ENCODE data around the gene CLK1.

Gene CLK1

DNA sequence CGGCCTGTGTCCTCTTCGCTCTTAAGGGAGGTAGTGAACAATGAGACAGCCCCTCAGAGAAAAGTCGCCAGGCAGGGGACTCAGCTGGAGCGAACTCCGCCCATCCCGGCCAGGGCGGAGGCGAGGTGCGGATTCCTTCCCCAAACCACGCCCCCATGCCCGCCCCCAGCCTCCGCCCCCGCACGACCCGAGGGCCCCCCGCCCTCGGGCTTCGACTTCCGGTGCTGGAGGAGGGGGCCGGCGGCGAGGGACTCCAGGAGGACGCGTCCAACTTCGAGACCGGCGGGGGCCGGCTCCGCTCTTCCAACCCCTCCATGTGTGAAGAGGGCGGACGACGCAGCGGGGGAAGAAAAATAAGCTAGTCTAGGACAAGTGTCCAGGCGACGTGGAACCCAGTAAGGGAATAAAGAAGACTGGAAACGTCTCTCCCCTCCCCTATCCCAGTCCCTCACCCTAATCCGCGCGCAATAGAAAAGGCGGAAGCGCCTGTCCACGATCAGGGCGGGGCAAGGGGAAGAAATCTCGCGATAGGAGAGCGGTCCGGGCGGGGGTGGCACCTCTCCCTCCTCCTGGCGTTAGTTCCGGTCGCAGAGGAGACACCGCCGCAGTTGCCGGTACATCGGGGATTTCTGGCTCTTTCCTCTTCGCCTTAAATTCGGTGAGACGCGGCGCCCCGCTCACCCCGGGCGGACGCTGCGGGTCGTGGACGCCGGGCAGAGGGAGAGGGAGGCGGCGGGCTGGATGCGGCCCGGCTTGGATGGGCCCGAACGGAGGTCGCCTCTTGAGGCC, 52.9 kb downstream of the CLK1 start, which contains the start of gene BZW1:
Gene BZW1 (plus strand): TSS at position 578 of the 789 bp plus-strand sequence. CDS start 1,308 bp downstream, outside the sequence.
- Mint-ChIP-seq H3K9me3 (no peaks in the 10 kb centered on the region), H3K27ac (peak within 1 kb of the TSS; percentile 99), H3K4me1 (ENCODE audit: low read depth) (peaks cover 52% of the 10 kb centered on the region), H3K27me3 (no peaks in the 10 kb centered on the region), H3K36me3 (ENCODE audit: low read depth) (peaks cover 44% of the 10 kb centered on the region), H3K4me3 (peak within 1 kb of the TSS; percentile 97)
- intact Hi-C loops (cut with micrococcal nuclease) = loop anchor here (1.0 to 5.0 kb wide), 6 partner anchors 53 to 854 kb away; partner anchors contain the start of genes CLK1, KCTD18, MAIP1 and NIF3L1

DNA sequence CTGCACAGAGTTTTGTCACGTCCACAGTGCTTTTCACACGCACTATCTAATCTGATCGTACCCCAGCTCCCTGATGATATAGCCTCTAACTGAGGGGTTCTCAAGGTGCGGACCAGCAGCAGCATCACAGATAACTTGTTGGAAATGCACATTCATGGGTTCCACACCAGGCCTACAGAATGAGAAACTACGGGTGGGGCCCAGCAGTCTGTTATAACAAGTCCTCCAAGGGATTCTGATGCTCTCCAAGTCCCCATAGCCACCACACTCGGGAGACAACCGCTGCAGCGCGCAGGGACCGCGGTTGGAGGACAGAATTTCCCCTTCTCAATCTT, 53.5 kb downstream of the CLK1 start:
- peak overlapping the region; percentile 97 for H3K4me3 Mint-ChIP-seq
- H3K9me3 Mint-ChIP-seq = no peaks in the 10 kb centered on the region
- peaks cover 52% of the 10 kb centered on the region for H3K4me1 Mint-ChIP-seq (ENCODE audit: low read depth)
- peaks cover 38% of the 10 kb centered on the region for H3K36me3 Mint-ChIP-seq (ENCODE audit: low read depth)
- peak overlapping the region; percentile 99 for H3K27ac Mint-ChIP-seq
- intact Hi-C loops (cut with micrococcal nuclease) = loop anchor here (2.0 to 5.0 kb wide), 5 partner anchors 54 to 854 kb away; partner anchors contain the start of genes CLK1, KCTD18, MAIP1 and NIF3L1
- no peaks in the 10 kb centered on the region for H3K27me3 Mint-ChIP-seq

GRCh38 chr2:200810252-200810997, 54.0 kb downstream of the CLK1 start:
- no peaks in the 10 kb centered on the region for H3K9me3 Mint-ChIP-seq
- H3K4me3 Mint-ChIP-seq = peak overlapping the region; percentile 97
- peak overlapping the region; percentile 99 for H3K27ac Mint-ChIP-seq
- H3K4me1 Mint-ChIP-seq (ENCODE audit: low read depth) = peaks cover 50% of the 10 kb centered on the region
- peaks cover 33% of the 10 kb centered on the region for H3K36me3 Mint-ChIP-seq (ENCODE audit: low read depth)
- no peaks in the 10 kb centered on the region for H3K27me3 Mint-ChIP-seq
- intact Hi-C loops (cut with micrococcal nuclease) = loop anchor here (2.0 to 5.0 kb wide), 5 partner anchors 54 to 853 kb away; partner anchors contain the start of genes CLK1, KCTD18, MAIP1 and NIF3L1

- Mint-ChIP-seq H3K4me1 (ENCODE audit: low read depth) (peaks cover 43% of the 10 kb centered on the region), H3K27me3 (no peaks in the 10 kb centered on the region), H3K27ac (peak overlapping the region; percentile 99), H3K4me3 (no peak overlapping the region), H3K36me3 (ENCODE audit: low read depth) (peaks cover 26% of the 10 kb centered on the region), H3K9me3 (no peaks in the 10 kb centered on the region)
- intact Hi-C loops (cut with micrococcal nuclease) = loop anchor here (2.0 to 5.0 kb wide), 5 partner anchors 55 to 852 kb away; partner anchors contain the start of genes CLK1, KCTD18, MAIP1 and NIF3L1
Measured at GRCh38 chr2:200809506-200810251, 54.8 kb downstream of the CLK1 start.

All from dendritic cell treated with granulocyte-macrophage colony-stimulating factor and Interleukin-4, amounts not matched to agents 40 ng/mL and 50 ng/mL, for 4 days (primary cell).